Kidney epithelial cell (primary cell): Measurements from ENCODE around the gene MALRD1. TPM values are rescaled to one million over a fixed set of nuclear protein-coding genes. Genes with fewer than 3 reads are reported as not detected.
A peak's percentile ranks its signal among the peaks of the same experiment; 100 is the strongest.

Experiments used
- DNase-seq: peaks from one replicate; pipeline ENCODE4 v3.0.0-alpha.2; 2010; ENCODE audit warnings: low read depth
- H3K27me3 ChIP-seq: 2 replicates; pipeline ENCODE4 v1.6.0; 2011; ENCODE audit warnings: low read length; ENCODE audit not compliant: control insufficient read depth, insufficient read depth
- H3K36me3 ChIP-seq: 2 replicates; pipeline ENCODE4 v1.5.1; 2011; ENCODE audit warnings: low read length; ENCODE audit not compliant: control insufficient read depth, insufficient read depth
- H3K4me3 ChIP-seq: 2 replicates; pipeline ENCODE4 v1.5.1; 2011; ENCODE audit warnings: low read depth, mild to moderate bottlenecking, control low read depth, low read length
- total RNA-seq: library from RNA; depleted of rRNA; stranded (reverse); fragments of >200 nt; gene quantifications from 2 replicates; pipeline ENCODE4 v1.2.3, GENCODE V29; 2015
- TF ChIP-seq, protein P1 (sequence below): IDR thresholded peaks from 2 replicates; pipeline ENCODE4 v1.5.1; 2011; ENCODE audit warnings: mild to moderate bottlenecking, moderate library complexity, low read length, control low read depth, inconsistent platforms; ENCODE audit not compliant: insufficient read depth, poor library complexity, severe bottlenecking

MALRD1 gene
- total RNA-seq, 1 donor from 2014 or later: 0.08 TPM

DNA sequence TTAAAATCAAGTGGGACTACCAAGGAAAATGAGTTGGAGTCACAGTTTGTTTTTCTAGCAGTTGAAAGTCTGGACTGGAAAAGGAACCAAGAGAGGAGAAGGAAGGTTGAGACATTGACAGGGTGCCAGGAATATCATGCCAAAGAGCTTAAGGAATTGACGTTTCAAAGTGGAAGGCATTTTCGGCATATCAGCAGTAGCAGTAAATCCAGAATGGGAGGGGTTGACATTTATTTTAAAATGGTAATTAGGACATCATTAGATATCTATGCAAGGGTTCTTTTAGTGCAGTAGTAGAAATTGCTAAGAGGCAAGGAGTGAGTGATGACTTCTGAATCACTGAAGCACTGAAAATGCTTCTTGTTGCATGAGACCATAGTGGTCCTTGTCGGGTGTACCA is 431.8 kb downstream of the MALRD1 start:
- no peak for DNase-seq
- no peak overlapping the region for H3K4me3 ChIP-seq
- no peaks in the 10 kb centered on the region for H3K36me3 ChIP-seq
- TF ChIP-seq, protein P1, sequence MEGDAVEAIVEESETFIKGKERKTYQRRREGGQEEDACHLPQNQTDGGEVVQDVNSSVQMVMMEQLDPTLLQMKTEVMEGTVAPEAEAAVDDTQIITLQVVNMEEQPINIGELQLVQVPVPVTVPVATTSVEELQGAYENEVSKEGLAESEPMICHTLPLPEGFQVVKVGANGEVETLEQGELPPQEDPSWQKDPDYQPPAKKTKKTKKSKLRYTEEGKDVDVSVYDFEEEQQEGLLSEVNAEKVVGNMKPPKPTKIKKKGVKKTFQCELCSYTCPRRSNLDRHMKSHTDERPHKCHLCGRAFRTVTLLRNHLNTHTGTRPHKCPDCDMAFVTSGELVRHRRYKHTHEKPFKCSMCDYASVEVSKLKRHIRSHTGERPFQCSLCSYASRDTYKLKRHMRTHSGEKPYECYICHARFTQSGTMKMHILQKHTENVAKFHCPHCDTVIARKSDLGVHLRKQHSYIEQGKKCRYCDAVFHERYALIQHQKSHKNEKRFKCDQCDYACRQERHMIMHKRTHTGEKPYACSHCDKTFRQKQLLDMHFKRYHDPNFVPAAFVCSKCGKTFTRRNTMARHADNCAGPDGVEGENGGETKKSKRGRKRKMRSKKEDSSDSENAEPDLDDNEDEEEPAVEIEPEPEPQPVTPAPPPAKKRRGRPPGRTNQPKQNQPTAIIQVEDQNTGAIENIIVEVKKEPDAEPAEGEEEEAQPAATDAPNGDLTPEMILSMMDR: no peak
- H3K27me3 ChIP-seq: no peaks in the 10 kb centered on the region

DNA sequence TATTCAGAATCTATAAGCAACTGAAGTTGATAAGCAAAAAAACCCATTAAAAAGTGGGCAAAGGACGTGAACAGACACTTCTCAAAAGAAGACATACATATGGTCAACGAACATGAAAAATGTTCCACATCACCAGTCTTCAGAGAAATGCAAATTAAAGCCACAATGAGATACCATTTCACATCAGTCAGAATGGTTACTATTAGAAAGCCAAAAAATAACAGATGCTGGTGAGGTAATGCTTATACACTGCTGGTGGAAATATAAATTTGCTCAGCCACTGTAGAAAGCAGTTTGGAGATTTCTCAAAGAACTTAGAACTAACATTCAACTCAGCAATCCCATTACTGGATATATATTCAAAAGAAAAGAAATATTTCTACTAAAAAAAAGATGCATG is 434.8 kb downstream of the MALRD1 start:
- Histone ChIP-seq H3K36me3 (no peaks in the 10 kb centered on the region), H3K4me3 (no peak overlapping the region), H3K27me3 (no peaks in the 10 kb centered on the region)
- no peak for DNase-seq
- TF ChIP-seq, protein P1: no peak

DNA sequence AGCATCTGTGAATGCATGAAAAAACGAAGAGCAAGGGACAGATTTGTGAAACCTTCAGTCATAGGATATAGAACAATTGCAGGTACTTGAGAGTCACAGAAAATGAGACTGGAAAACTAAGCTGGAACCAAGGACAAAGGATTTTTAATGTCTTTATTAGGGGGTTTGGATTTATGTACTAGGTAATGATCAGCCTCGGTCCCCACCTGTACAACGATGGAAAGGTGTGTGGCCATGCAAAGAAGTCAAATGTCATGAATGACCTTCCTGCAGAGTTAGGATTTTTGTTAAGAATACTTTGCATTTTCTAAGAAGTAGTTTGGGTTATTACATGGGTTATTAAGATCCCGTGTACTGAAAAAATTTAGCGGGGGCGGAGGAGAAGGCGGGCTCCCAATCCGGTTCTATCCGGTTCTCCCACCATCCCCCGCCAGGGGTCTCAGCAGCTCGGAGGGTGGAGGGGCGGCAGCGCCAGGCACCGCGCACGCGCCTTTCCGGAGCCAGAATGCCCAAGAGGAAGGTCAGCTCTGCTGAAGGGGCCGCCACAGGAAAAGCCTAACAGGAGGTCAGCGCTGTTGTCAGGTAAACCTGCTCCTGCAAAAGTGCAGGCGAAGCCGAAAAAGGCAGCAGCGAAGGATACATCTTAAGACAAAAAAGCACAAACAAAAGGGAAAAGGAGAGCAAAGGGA is 440.1 kb downstream of the MALRD1 start:
- Histone ChIP-seq H3K4me3 (no peak overlapping the region), H3K27me3 (no peaks in the 10 kb centered on the region), H3K36me3 (no peaks in the 10 kb centered on the region)
- DNase-seq: no peak
- TF ChIP-seq, protein P1: peak; percentile 7

DNA sequence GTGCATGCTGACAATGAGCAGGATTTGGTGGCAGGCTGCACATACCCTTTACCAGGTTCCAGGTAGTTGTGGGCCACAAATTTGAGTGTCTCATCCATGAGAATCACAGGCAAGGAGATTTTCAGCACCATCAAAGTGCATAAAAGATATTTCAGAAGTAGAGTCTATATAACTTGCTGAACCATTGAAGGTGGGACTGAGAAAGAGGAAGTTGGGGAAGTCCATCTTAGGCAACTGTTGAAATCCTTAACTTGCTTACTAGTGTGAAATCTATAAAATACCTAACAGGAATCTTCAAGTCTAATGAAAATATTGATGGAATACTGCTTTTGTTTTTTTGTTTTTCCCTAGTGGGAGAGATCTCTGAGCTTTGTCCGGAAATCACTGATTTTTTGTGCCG is 442.6 kb downstream of the MALRD1 start:
- no peak for DNase-seq
- Histone ChIP-seq H3K4me3 (no peak overlapping the region), H3K36me3 (no peaks in the 10 kb centered on the region), H3K27me3 (no peaks in the 10 kb centered on the region)
- TF ChIP-seq, protein P1: no peak

DNA sequence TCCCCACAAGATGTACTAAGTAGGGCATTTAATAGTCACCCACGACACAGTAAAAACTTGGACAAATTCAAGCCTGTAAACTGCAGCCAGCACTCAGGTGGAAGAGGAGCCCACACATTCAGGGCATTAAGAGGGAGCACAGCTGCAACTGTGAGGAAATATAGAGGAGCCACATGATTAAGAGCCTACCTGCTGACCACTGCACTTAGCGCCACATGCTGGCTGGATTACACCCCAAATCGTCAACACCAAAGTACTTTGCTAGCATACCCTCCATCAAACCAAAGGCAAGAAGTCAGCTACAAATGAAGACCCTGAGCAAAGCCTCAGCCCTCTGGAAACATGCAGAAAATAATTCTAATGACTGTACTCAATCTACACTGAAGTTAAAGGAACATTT is 445.3 kb downstream of the MALRD1 start:
- TF ChIP-seq, protein P1: no peak
- Histone ChIP-seq H3K4me3 (no peak overlapping the region), H3K27me3 (no peaks in the 10 kb centered on the region), H3K36me3 (no peaks in the 10 kb centered on the region)
- no peak for DNase-seq

DNA sequence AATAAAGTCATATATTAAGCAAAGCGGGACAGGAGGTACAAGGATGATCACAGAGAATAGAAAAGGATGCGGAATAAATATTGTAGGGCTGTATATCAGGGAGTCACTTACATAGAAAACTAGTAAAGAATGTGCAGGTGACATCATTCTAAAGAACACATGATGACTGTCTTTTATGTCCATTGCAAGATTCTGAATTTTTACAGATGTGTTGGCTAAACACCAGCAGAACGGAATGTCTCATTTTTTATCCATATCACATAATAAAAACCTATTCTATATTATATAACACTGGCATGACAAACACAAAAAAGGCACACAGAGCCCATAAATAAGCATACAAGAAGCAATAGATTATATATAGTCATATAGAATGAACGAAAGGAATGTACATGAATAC is 448.4 kb downstream of the MALRD1 start:
- TF ChIP-seq, protein P1: no peak
- DNase-seq: no peak
- no peak overlapping the region for H3K4me3 ChIP-seq
- H3K36me3 ChIP-seq: no peaks in the 10 kb centered on the region
- H3K27me3 ChIP-seq: no peaks in the 10 kb centered on the region
